Muscle layer of colon (tissue), 2 donors: ENCODE results near the gene PXYLP1.

Source experiments
- H3K27ac ChIP-seq: one replicate; pipeline ENCODE4 v1.7.0; 2013; ENCODE audit warnings: low read depth, mild to moderate bottlenecking, low read length, moderate library complexity
- H3K27me3 ChIP-seq, 2 donors: one replicate each; pipeline ENCODE4 v1.7.0; 2013; ENCODE audit warnings: low read length in 2 of 2, mild to moderate bottlenecking in 2 of 2; ENCODE audit not compliant: insufficient read depth in 2 of 2, control insufficient read depth in 1 of 2
- H3K36me3 ChIP-seq: one replicate; pipeline ENCODE4 v1.7.0; 2013; ENCODE audit warnings: mild to moderate bottlenecking, low read length; ENCODE audit not compliant: insufficient read depth
- H3K4me1 ChIP-seq: one replicate; pipeline ENCODE4 v1.7.0; 2013; ENCODE audit warnings: mild to moderate bottlenecking, low read length; ENCODE audit not compliant: insufficient read depth
- H3K4me3 ChIP-seq, 2 donors: one replicate each; pipeline ENCODE4 v1.7.0; 2013; ENCODE audit warnings: low read length in 2 of 2, low read depth in 1 of 2, mild to moderate bottlenecking in 1 of 2, moderate library complexity in 1 of 2
- H3K9ac ChIP-seq: one replicate; pipeline ENCODE4 v1.7.0; 2013; ENCODE audit warnings: low read length
- H3K9me3 ChIP-seq: one replicate; pipeline ENCODE4 v1.7.0; 2013; ENCODE audit warnings: mild to moderate bottlenecking, low read length
- donor health status: abdominal sarcoma.
- donor health status: Adenocarcinoma of cecum.

Gene PXYLP1

GRCh38 chr3:141267629-141268028, 36.0 kb downstream of the PXYLP1 start:
- Histone ChIP-seq H3K27me3 (no peaks in the 10 kb centered on the region), H3K9me3 (no peaks in the 10 kb centered on the region), H3K9ac (no peak overlapping the region), H3K36me3 (peaks cover 9% of the 10 kb centered on the region), H3K27ac (no peak overlapping the region), H3K4me3 (no peak overlapping the region), H3K4me1 (no peaks in the 10 kb centered on the region)

GRCh38 chr3:141268306-141268705, 36.7 kb downstream of the PXYLP1 start:
- Histone ChIP-seq H3K27ac (no peak overlapping the region), H3K9ac (no peak overlapping the region), H3K4me1 (no peaks in the 10 kb centered on the region), H3K9me3 (no peaks in the 10 kb centered on the region), H3K36me3 (peaks cover 8% of the 10 kb centered on the region), H3K27me3 (no peaks in the 10 kb centered on the region), H3K4me3 (no peak overlapping the region)

GRCh38 chr3:141268791-141269190, 37.2 kb downstream of the PXYLP1 start:
- no peak overlapping the region for H3K9ac ChIP-seq
- peaks cover 4% of the 10 kb centered on the region for H3K36me3 ChIP-seq
- H3K27ac ChIP-seq, result no peak overlapping the region
- H3K27me3 ChIP-seq, result no peaks in the 10 kb centered on the region
- no peaks in the 10 kb centered on the region for H3K9me3 ChIP-seq
- H3K4me1 ChIP-seq, result no peaks in the 10 kb centered on the region
- H3K4me3 ChIP-seq, result no peak overlapping the region

GRCh38 chr3:141269961-141270360, 38.3 kb downstream of the PXYLP1 start:
- no peaks in the 10 kb centered on the region for H3K27me3 ChIP-seq

GRCh38 chr3:141271279-141272030, 39.8 kb downstream of the PXYLP1 start:
- no peaks in the 10 kb centered on the region for H3K27me3 ChIP-seq
- H3K9ac ChIP-seq, result no peak overlapping the region
- no peaks in the 10 kb centered on the region for H3K9me3 ChIP-seq
- H3K4me1 ChIP-seq, result no peaks in the 10 kb centered on the region
- H3K36me3 ChIP-seq, result no peaks in the 10 kb centered on the region
- H3K27ac ChIP-seq, result no peak overlapping the region
- no peak overlapping the region for H3K4me3 ChIP-seq

More at GRCh38 chr3:141269961-141270360, 38.3 kb downstream of the PXYLP1 start:
- no peaks in the 10 kb centered on the region for H3K9me3 ChIP-seq
- no peaks in the 10 kb centered on the region for H3K4me1 ChIP-seq
- H3K4me3 ChIP-seq, result no peak overlapping the region
- no peak overlapping the region for H3K27ac ChIP-seq
- no peak overlapping the region for H3K9ac ChIP-seq
- no peaks in the 10 kb centered on the region for H3K36me3 ChIP-seq

- Histone ChIP-seq H3K4me1 (no peaks in the 10 kb centered on the region), H3K4me3 (no peak overlapping the region), H3K27me3 (no peaks in the 10 kb centered on the region), H3K9ac (no peak overlapping the region), H3K9me3 (no peaks in the 10 kb centered on the region), H3K27ac (no peak overlapping the region), H3K36me3 (no peaks in the 10 kb centered on the region)
Measured at GRCh38 chr3:141272906-141273662, 41.5 kb downstream of the PXYLP1 start.

GRCh38 chr3:141273700-141274410, 42.2 kb downstream of the PXYLP1 start:
- no peak overlapping the region for H3K4me3 ChIP-seq
- H3K9me3 ChIP-seq, result no peaks in the 10 kb centered on the region
- no peaks in the 10 kb centered on the region for H3K4me1 ChIP-seq
- H3K9ac ChIP-seq, result no peak overlapping the region
- no peak overlapping the region for H3K27ac ChIP-seq
- H3K27me3 ChIP-seq, result no peaks in the 10 kb centered on the region
- no peaks in the 10 kb centered on the region for H3K36me3 ChIP-seq

- Histone ChIP-seq H3K4me1 (peaks cover 6% of the 10 kb centered on the region), H3K36me3 (no peaks in the 10 kb centered on the region), H3K9ac (no peak overlapping the region), H3K27me3 (no peaks in the 10 kb centered on the region), H3K4me3 (no peak overlapping the region), H3K27ac (no peak overlapping the region), H3K9me3 (no peaks in the 10 kb centered on the region)
Measured at GRCh38 chr3:141274411-141275031, 42.9 kb downstream of the PXYLP1 start.

GRCh38 chr3:141275032-141275422, 43.4 kb downstream of the PXYLP1 start:
- no peak overlapping the region for H3K27ac ChIP-seq
- no peaks in the 10 kb centered on the region for H3K9me3 ChIP-seq
- H3K9ac ChIP-seq, result no peak overlapping the region
- no peak overlapping the region for H3K4me3 ChIP-seq
- no peaks in the 10 kb centered on the region for H3K36me3 ChIP-seq
- no peaks in the 10 kb centered on the region for H3K27me3 ChIP-seq
- H3K4me1 ChIP-seq, result peaks cover 11% of the 10 kb centered on the region

GRCh38 chr3:141275511-141275910, 43.9 kb downstream of the PXYLP1 start:
- H3K36me3 ChIP-seq, result no peaks in the 10 kb centered on the region

GRCh38 chr3:141275973-141276372, 44.3 kb downstream of the PXYLP1 start:
- H3K9me3 ChIP-seq, result no peaks in the 10 kb centered on the region
- H3K27ac ChIP-seq, result no peak overlapping the region
- peaks cover 20% of the 10 kb centered on the region for H3K4me1 ChIP-seq
- no peaks in the 10 kb centered on the region for H3K36me3 ChIP-seq
- no peak overlapping the region for H3K9ac ChIP-seq
- no peaks in the 10 kb centered on the region for H3K27me3 ChIP-seq
- H3K4me3 ChIP-seq, result no peak overlapping the region

More at GRCh38 chr3:141275511-141275910, 43.9 kb downstream of the PXYLP1 start:
- H3K9ac ChIP-seq, result no peak overlapping the region
- no peak overlapping the region for H3K27ac ChIP-seq
- H3K27me3 ChIP-seq, result no peaks in the 10 kb centered on the region
- H3K9me3 ChIP-seq, result no peaks in the 10 kb centered on the region
- no peak overlapping the region for H3K4me3 ChIP-seq
- peaks cover 16% of the 10 kb centered on the region for H3K4me1 ChIP-seq
